Right ventricle myocardium inferior (tissue), 1 donor: ENCODE measurements around the gene ITFG1. TPM values are rescaled to one million over a fixed set of nuclear protein-coding genes. Genes with fewer than 3 reads are reported as not detected.
A peak's percentile ranks its signal among the peaks of the same experiment; 100 is the strongest.
"Not testable (repeated sequence)": the region's sequence is repeated elsewhere in the genome, so short reads cannot be mapped to it uniquely, and the experiment has no call there.

Source experiments
- ATAC-seq: fragments of 200-7000 bp; cut with Tn5 transposase; one replicate; pipeline ENCODE4 v1.9.1; 2020; ENCODE audit warnings: mild to moderate bottlenecking, moderate library complexity
- DNase-seq: peaks from one replicate; pipeline ENCODE4 v3.0.0; 2021; ENCODE audit errors: missing footprints
- intact Hi-C: fragments of 100-400 bp; cut with DNase I; formaldehyde crosslinking; loops from one replicate; pipeline ENCODE4 v1.11.0; 2022
- total RNA-seq: library from RNA; stranded (reverse); fragmentation: NEBNext Ultra II Directional; extraction: Animal tissue kit (Norgen Biotek cat#: 25700); gene quantifications from one replicate; pipeline ENCODE4 v1.2.1, GENCODE V29; 2021
- donor health status: DM: no; HTN: yes; CAD: no; lungs with severe emphysema.

Gene ITFG1
- total RNA-seq, 1 donor from 2014 or later = 58.4 TPM

DNA sequence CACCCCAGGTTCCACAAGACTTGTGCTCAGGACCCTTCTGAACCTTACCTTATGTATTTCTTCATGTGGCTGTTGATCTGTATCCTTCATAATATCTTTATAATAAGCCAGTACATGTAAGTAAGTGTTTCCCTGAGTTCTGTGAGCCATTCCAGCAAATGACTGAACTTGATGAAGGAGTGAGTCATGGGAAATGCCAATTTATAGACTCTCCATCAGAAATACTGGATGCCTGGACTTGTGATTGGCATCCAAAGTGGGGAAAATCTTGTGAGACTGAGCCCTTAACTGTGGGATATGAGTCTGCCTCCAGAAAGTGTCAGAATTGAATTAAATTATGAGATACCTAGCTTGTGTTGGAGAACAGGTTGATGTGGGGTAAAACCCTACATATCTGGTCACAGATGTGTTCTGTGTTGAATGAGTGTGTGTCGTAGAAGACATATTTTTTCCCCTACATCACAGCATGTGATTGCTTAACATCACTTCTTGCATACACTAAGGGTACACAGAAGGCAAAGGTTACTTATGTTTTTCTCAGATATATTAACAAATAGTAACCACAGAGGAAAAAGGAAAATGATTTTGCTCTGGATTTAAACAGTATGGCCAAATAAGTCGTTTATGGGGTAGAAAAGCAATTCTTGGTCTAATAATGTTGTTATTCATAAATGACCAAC lies 247.0 kb downstream of the ITFG1 start:
- ATAC-seq (no peak), DNase-seq (no peak)
- intact Hi-C loops = no loop called here

DNA sequence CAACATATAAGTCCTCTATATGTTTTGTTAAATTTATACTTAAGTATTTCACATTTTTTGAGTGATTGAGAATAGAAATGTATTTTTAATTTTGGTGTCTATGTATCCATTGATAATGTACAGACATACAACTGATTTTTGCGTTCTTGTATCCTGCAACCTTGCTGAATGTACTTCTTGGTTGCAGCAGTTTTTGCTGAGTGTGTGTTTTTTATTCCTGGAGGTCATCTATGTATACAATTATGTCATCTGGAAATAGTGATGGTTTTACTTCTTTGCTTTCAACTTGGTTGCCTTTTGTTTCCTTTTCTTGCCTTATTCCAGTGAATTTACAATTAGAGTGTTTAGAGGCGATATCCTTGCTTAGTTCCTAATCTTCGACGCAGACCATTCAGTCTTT lies 249.6 kb downstream of the ITFG1 start:
- intact Hi-C loops = no loop called here
- ATAC-seq (no peak), DNase-seq (no peak)

DNA sequence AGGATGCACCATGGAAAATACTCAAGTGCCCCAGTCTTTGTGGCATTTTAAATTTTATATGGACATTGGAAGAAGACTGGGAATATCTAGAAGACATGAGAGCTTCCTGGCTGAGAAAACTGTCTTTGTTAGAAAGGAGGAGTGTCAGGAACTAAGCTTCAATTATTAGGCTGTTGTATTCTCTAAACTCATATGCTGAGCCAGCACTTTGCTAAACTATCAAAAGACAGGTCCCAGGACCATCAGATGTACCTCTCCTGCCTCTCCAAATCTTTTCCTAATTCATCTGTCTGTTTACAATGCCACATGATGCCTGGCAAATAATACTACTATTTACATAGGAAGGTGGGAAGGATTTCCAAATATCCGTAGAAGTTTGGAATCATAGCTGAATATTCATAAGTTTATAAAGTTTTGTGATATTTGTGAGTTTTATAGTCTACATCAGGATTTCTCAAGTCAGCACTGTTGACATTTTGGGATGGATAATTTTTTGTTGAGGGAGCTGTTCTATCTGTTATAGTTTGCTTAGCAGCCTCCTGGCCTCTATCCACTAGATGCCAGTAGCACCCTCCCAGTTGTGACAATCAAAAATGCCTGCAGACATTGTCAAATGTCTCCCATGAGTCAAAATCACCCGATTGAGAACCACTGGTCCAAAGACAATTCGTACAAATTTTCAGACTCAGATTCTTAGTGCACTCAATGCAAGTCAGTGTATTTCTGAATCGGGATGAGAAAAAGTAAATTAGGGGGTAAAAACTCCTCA lies 255.9 kb downstream of the ITFG1 start:
- ATAC-seq (no peak), DNase-seq (no peak)
- intact Hi-C loops = loop anchor here (10.0 kb wide), 1 partner anchor 60 kb away; the partner anchor contains the start of gene NETO2

DNA sequence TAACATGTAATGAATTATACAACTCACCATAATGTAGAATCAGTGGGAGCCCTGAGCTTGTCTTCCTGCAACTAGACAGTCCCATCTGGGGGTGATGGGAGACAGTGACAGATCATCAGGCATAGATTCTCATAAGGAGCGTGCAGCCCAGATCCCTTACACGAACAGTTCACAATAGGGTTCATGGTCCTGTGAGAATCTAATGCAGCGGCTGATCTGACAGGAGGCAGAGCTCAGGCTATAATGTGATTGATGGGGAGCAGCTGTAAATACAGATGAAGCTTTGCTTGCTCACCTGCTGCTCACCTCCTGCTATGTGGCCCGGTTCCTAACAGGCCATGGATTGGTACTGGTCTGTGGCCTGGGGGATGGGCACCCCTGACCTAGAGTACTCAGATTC lies 257.4 kb downstream of the ITFG1 start:
- intact Hi-C loops = loop anchor here (10.0 kb wide), 1 partner anchor 59 kb away; the partner anchor contains the start of gene NETO2
- not testable (repeated sequence) for DNase-seq, ATAC-seq

DNA sequence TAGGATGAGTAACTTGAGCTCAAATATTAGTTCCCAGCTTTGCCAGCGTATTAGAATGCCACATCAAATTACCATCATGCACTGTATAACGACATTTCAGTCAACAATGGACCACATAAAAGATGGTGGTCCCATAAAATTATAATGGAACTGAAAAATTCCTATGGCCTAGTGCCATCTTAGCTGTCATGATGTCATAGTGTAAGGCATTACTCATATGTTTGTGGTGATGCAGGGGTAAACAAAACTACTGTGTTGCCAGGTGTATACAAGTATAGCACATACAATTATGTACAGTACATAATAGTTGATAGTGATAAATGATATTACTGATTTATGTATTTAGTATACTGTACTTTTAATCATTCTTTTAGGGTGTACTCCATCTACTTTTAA lies 262.7 kb downstream of the ITFG1 start:
- intact Hi-C loops = no loop called here
- ATAC-seq = no peak
- no peak for DNase-seq

DNA sequence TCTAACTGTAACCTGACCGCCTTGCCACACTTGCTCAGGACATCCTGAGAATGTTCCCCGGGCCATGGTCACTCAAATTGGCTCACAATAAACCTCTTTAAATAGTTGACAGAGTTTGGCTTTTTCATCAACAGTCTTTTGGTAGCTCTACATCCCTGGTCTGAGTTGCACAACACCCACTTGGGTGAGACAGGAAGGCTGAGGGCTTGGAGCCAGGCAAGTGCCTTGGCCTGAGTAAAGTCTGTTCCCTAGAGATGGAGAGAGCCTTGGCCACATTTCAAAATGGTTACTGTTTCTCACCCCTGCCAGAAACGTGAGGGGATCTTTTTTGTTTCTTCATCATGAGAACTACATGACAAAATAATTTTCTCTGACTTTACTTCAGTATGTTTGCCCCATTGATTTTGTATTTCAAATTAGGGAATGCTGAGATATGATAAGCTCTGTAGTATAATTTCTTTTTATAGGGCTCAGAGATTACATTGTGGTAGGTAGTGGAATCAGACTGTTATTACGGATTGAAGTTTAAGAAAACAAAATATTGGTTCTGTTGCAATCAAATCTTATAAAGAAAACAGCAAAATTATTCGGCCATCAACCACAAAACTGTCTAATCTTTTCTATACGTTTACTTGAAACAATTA lies 263.2 kb downstream of the ITFG1 start:
- DNase-seq = peak; percentile 76
- intact Hi-C loops = no loop called here
- ATAC-seq = peak; percentile 94

DNA sequence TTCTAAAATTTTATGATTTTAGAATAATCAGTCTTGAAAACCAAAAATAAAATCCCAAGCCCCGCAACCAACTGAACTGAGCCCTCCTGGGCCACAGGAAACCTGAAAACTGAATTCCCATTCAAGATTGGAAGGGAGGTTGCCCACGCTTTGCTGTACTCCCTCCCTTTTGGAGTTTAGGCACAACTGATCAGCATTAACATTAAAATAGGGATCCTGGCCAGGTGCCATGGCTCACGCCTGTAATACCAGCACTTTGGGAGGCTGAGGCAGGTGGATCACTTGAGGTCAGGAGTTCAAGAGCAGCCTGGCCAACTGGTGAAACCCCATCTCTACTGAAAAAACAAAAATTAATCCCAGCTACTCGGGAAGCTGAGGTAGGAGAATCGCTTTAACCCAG lies 264.4 kb downstream of the ITFG1 start:
- intact Hi-C loops = no loop called here
- DNase-seq (no peak), ATAC-seq (no peak)

DNA sequence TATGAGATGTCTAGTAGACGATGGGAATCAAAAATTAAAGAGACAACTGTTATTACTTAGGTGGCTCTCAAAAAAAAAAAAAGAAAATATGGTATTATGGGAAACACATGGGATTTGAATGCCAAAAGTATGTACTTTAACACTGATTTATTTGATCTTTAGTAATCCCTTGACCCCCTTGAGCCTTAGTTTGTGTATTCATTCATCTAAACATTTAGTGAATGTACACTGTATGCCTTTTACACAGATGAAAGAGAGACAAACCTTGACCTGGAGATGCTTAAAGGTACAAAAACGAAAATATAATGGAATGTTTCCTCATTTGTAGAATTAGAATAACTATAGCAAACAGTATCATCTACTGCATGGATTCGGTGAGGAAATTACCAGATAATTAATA lies 278.5 kb downstream of the ITFG1 start:
- DNase-seq (no peak), ATAC-seq (no peak)
- intact Hi-C loops = no loop called here

DNA sequence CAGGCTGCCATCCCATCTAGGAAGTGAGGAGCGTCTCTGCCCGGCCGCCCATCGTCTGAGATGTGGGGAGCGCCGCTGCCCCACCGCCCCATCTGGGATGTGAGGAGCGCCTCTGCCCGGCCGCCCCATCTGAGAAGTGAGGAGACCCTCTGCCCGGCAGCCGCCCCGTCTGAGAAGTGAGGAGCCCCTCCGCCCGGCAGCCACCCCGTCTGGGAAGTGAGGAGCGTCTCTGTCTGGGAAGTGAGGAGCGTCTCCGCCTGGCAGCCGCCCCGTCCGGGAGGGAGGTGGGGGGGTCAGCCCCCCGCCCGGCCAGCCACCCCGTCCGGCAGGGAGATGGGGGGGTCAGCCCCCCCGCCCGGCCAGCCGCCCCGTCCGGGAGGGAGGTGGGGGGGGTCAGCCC lies 279.8 kb downstream of the ITFG1 start:
- ATAC-seq, intact Hi-C loops, DNase-seq: not testable (repeated sequence)

DNA sequence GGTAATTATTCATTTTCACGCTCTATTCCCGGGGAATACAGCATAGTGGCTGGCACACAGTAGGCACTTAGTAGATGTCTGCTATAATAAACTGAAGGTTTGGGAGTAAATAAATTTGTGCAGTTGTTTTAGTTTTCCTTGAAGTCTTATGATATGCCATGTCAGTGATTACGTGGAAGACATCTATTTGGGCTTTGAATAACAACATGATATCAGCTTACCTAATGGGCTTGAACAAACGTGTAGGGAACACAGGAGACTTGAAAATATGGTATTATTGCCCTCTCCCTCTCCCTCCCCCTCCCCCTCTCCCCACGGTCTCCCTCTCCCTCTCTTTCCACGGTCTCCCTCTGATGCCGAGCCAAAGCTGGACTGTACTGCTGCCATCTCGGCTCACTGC lies 280.8 kb downstream of the ITFG1 start:
- no peak for DNase-seq
- no peak for ATAC-seq
- intact Hi-C loops = no loop called here

DNA sequence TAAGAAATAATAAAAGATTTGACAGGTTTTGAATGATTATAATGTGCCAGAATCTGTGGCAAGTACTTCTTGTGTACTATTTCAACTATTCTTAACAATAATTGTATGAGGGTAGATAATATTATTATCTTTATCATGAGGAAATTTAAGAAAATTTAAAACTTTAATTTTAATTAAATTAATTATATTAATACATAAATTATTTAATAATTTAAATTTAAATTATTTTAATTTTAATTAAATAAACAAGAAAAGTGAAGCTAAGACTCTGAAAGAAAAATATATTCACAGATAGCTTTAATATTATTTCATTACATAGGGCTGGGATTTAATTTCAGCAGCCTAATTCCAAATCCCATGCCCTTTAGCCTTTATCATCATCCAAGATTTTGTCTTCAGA lies 285.7 kb downstream of the ITFG1 start:
- intact Hi-C loops = no loop called here
- ATAC-seq (no peak), DNase-seq (no peak)

DNA sequence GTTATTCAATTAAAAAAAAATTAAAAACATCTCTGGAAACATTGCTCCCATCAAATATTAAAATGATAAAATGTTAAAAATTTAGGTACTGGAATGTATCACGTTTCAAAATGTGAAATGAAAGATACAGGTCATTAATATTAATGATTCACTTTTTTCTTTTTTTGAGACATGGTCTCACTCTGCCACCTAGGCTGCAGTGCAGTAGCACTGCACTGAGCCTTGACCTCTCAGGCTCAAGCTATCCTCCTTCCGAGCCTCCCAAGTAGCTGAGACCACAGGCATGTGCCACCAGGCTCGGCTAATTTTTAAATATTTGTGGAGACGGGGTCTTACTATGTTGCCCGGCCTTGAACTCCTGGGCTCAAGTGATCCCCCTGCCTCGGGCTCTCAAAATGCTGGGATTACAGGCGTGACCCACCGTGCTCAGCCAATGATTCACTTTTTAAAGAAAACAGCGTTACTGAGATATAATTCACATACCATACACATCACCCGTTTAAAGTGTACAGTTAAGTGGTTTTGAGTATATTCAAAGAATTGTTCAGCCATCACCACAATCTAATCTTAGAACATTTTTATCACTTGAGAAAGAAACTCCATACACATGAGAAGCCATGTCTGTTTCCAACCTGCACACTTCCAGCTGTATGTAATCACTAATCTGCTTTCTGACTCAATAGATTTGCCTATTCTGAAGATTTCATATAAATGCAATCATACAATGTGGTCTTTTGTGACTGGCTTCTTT lies 298.0 kb downstream of the ITFG1 start:
- intact Hi-C loops = no loop called here
- no peak for ATAC-seq
- no peak for DNase-seq

DNA sequence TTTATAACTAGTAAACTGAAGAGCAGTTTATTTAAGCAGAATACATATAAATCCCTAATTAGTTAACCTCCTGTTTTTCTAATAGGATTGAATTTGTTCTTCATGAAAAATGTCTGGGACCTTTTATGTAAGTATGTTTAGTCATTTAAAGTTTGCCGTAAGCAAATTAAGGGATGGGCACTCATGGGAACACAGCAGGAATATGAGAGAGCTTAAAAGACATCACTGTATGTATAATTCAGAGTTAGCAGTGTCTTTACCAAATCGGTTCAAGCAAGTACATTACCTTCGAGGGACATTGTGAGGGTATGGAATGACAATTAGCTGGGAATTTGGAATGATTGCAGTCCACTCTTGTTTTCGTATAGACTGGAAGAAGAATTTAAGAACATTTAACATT lies 299.4 kb downstream of the ITFG1 start:
- intact Hi-C loops = no loop called here
- DNase-seq (no peak), ATAC-seq (no peak)

DNA sequence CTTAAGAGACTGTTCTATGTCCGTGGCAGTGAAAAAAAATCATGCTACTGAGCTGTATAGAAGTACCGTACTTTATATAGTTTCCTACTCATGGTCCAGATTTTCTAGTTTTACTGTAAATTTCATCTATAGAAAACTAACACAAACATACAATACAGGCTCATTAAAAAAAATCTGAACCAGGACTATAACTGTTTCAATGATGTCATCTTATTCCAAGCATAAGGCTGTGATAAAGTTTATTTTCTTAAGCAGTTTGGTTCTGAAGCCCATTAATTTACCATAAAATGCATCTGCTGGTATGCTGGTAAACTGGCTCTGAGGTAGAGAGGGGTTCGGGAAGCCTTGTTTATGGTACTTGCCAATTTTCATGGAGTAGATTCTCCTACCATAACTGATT lies 300.4 kb downstream of the ITFG1 start:
- DNase-seq = no peak
- ATAC-seq = no peak
- intact Hi-C loops = no loop called here

DNA sequence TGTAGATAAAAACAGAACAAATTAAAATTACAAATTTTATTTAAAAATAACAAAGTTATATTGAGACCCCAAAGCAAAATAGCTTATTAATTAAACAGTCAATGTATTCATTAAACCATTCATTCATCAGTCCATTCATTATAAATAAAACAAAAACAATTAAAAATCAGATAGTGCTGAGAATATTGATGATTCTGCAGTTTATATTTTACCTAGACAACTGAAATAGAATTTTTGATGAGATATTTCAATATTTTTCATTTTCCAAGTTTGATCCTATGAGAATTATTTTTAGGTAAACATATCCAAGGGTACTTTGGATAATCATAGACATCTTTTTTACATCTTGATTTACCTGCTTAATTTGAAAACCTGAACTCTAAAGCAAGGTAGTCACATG lies 301.9 kb downstream of the ITFG1 start:
- intact Hi-C loops = no loop called here
- ATAC-seq = no peak
- no peak for DNase-seq

DNA sequence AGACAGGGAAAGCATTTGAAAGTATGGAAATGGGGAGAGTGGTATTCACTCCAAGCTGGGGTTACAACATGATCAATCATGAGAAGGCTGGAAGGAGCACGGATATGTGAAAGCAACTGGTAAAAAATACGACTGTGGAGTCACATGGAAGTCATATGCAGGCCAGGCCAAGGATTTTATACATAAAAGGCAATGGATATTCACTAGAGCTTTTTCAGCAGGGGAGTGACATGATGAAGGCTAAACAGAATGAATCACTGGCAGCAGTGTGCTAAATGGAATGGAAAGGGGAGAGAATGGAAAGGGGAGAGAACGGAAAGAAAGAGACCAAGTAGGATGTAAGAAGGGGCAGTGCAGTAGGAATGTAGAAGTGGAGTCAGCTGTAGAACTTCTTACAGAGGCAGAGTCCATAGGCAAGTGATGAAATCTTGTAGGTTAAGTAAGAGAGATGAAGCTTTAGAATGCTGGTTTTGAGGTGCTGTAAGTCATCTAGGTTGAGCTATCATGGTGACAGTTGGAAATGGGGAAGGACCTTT lies 304.1 kb downstream of the ITFG1 start:
- intact Hi-C loops = no loop called here
- no peak for DNase-seq
- ATAC-seq = no peak

DNA sequence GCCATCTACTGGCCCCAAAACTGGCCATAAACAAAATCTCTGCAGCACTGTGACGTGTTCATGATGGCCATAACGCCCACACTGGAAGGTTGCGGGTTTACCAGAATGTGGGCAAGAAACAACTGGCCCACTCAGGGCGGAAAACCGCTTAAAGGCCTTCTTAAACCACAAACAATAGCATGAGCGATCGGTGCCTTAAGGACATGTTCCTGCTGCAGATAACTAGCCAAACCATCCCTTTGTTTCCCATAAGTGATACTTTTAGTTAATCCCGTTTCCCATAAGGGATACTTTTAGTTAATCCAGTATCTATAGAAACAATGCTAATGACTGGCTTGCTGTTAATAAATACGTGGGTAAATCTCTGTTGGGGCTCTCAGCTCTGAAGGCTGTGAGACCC lies 308.4 kb downstream of the ITFG1 start:
- ATAC-seq, intact Hi-C loops: not testable (repeated sequence)

DNA sequence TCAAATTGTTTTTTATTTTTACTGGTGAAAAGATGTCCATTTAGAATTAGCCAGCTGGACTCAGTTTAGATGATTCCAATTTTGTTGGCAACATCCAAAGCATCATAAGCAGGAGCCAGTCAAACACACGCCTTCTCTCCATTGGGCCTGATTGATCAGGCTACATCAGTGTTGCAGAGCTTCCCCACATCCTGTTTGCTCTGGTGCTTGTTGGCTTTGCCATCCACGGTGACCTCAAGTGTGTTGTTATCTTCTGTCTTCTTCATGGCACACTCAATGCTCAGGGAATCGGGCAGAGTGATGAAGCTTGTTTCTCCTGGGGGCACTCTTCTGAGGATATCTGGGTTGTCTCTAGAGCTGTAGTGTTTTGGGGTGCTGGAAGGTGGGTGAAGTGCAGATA lies 310.8 kb downstream of the ITFG1 start:
- intact Hi-C loops = no loop called here
- DNase-seq (no peak), ATAC-seq (no peak)

More for the DNA sequence above, 308.4 kb downstream of the ITFG1 start:
- DNase-seq = peak; percentile 37

DNA sequence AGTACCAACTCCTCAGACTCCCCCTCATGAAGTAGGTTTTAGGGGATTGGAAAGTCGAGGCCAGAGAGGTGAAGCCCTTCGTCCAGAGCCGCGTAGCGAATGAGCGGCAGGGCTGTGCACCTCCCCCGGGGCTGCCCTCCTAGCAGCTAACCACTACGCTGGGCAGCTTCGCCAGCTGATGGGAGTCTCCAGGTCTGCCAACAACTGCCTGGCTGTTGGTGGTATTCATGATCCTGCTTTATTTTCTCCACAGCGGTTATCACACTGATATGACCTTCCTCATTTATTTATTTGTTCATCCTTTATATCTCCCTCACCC lies 316.3 kb downstream of the ITFG1 start:
- ATAC-seq (peak; percentile 15), DNase-seq (no peak)
- intact Hi-C loops = loop anchor here (5.0 to 10.0 kb wide), 3 partner anchors 60 to 908 kb away; no protein-coding TSS in a partner anchor
